ENCODE measurements around the gene DNAAF5.

GRCh38 chr7:772392-772791, 45.9 kb downstream of the DNAAF5 start:
- TF ChIP-seq POLR2AphosphoS5 (IDR thresholded peaks at IDR 0.05; ENCODE audit: control insufficient read depth, insufficient read depth, low read depth, low read length) (no peak), KAT7 (CRISPR knock-in tag; IDR thresholded peaks at IDR 0.05; ENCODE audit: borderline replicate concordance) (no peak), CTCF (IDR thresholded peaks at IDR 0.05 in 2 of 3, conservative IDR thresholded peaks at IDR 0.05 in 1 of 3; ENCODE audit: insufficient read depth in 2 of 3, low read depth in 1 of 3, low read length in 3 of 3) (no peak), GABPA (tag; conservative IDR thresholded peaks at IDR 0.05; ENCODE audit: low read depth) (no peak), ATF6 (CRISPR knock-in tag; IDR thresholded peaks at IDR 0.05) (no peak), TAF7 (tag; IDR thresholded peaks at IDR 0.05) (no peak), KAT8 (IDR thresholded peaks at IDR 0.05; ENCODE audit: low read depth) (no peak), RBM17 (IDR thresholded peaks at IDR 0.05; ENCODE audit: borderline replicate concordance, low read depth, low read length) (no peak)

All from K562 (cell line).